Mesothelial cell of epicardium (in vitro differentiated cells): ENCODE data around the gene RPS3. TPM values are rescaled to one million over a fixed set of nuclear protein-coding genes. Genes with fewer than 3 reads are reported as not detected.

Experiments
- DNase-seq, 2 experiments: peaks; one replicate each; pipeline ENCODE4 v3.0.0; 2021; ENCODE audit warnings: low spot score in 2 of 2; ENCODE audit not compliant: unreplicated experiment in 2 of 2
- H3K27ac Mint-ChIP-seq: 2 replicates; pipeline ENCODE4 v1.8.0; 2021; ENCODE audit warnings: mixed read lengths
- H3K27me3 Mint-ChIP-seq: 2 replicates; pipeline ENCODE4 v1.8.0; 2021; ENCODE audit warnings: low read depth, mixed read lengths
- H3K36me3 Mint-ChIP-seq: 2 replicates; pipeline ENCODE4 v1.8.0; 2021; ENCODE audit warnings: mixed read lengths
- H3K4me1 Mint-ChIP-seq: 2 replicates; pipeline ENCODE4 v1.8.0; 2021; ENCODE audit warnings: mixed read lengths
- H3K4me3 Mint-ChIP-seq: 2 replicates; pipeline ENCODE4 v1.8.0; 2021; ENCODE audit warnings: mild to moderate bottlenecking, moderate library complexity, mixed read lengths
- H3K9me3 Mint-ChIP-seq: 2 replicates; pipeline ENCODE4 v1.8.0; 2021; ENCODE audit warnings: mixed read lengths
- CTCF ChIP-seq: fragments of 200-600 bp; sonication (generic); IDR thresholded peaks from one replicate; pipeline ENCODE4 v1.5.0; 2021; ENCODE audit warnings: antibody characterized with exemption; ENCODE audit not compliant: unreplicated experiment
- total RNA-seq: library from RNA; stranded (reverse); gene quantifications from 3 replicates; pipeline ENCODE4 v1.2.1, GENCODE V29; 2021

RPS3 gene
- total RNA-seq, 1 donor from 2014 or later = 2,848 TPM

GRCh38 chr11:75428989-75429640 lies 29.8 kb downstream of the RPS3 start:
- DNase-seq = no peak
- Mint-ChIP-seq H3K36me3 (peaks cover 3% of the 10 kb centered on the region), H3K4me1 (peaks cover 9% of the 10 kb centered on the region), H3K27ac (no peak overlapping the region), H3K27me3 (peaks cover 67% of the 10 kb centered on the region), H3K4me3 (peak overlapping the region; percentile 53), H3K9me3 (peaks cover 7% of the 10 kb centered on the region)
- no peak for TF ChIP-seq CTCF

GRCh38 chr11:75429641-75429901 lies 30.3 kb downstream of the RPS3 start:
- Mint-ChIP-seq H3K27me3 (peaks cover 71% of the 10 kb centered on the region), H3K4me1 (peaks cover 9% of the 10 kb centered on the region), H3K36me3 (peaks cover 3% of the 10 kb centered on the region), H3K27ac (no peak overlapping the region), H3K4me3 (peak overlapping the region; percentile 53), H3K9me3 (peaks cover 7% of the 10 kb centered on the region)
- no peak for TF ChIP-seq CTCF
- no peak for DNase-seq

GRCh38 chr11:75429902-75430713 lies 30.8 kb downstream of the RPS3 start:
- DNase-seq = peak; percentile 53 to 75
- H3K36me3 Mint-ChIP-seq = peaks cover 3% of the 10 kb centered on the region
- peaks cover 74% of the 10 kb centered on the region for H3K27me3 Mint-ChIP-seq
- H3K4me3 Mint-ChIP-seq = peak overlapping the region; percentile 66
- H3K4me1 Mint-ChIP-seq = peaks cover 9% of the 10 kb centered on the region
- H3K9me3 Mint-ChIP-seq = peaks cover 7% of the 10 kb centered on the region
- H3K27ac Mint-ChIP-seq = no peak overlapping the region
- TF ChIP-seq CTCF = no peak

GRCh38 chr11:75430714-75431532 lies 31.6 kb downstream of the RPS3 start:
- Mint-ChIP-seq H3K27ac (no peak overlapping the region), H3K4me1 (peaks cover 9% of the 10 kb centered on the region), H3K4me3 (peak overlapping the region; percentile 66), H3K27me3 (peaks cover 74% of the 10 kb centered on the region), H3K9me3 (peaks cover 7% of the 10 kb centered on the region), H3K36me3 (peaks cover 3% of the 10 kb centered on the region)
- no peak for TF ChIP-seq CTCF
- no peak for DNase-seq

- no peak overlapping the region for H3K27ac Mint-ChIP-seq
- peak overlapping the region; percentile 18 for H3K4me3 Mint-ChIP-seq
- no peak for TF ChIP-seq CTCF
- peaks cover 3% of the 10 kb centered on the region for H3K36me3 Mint-ChIP-seq
- H3K9me3 Mint-ChIP-seq = peaks cover 7% of the 10 kb centered on the region
- H3K4me1 Mint-ChIP-seq = peaks cover 9% of the 10 kb centered on the region
- peaks cover 69% of the 10 kb centered on the region for H3K27me3 Mint-ChIP-seq
- DNase-seq = no peak
Measured at GRCh38 chr11:75431533-75432525, 32.5 kb downstream of the RPS3 start.
